ENCODE data around the gene SNRNP25.

Gene SNRNP25

GRCh38 chr16:65745-66144, 12.1 kb downstream of the SNRNP25 start:
- DNase-seq (ENCODE audit: low spot score in 2 of 2) (peak; percentile 85 to 93), ATAC-seq (peak; percentile 88)
- no peak overlapping the region for H3K4me3 Mint-ChIP-seq
- no peaks in the 10 kb centered on the region for H3K9me3 Mint-ChIP-seq
- peaks cover 8% of the 10 kb centered on the region for H3K4me1 Mint-ChIP-seq
- no peaks in the 10 kb centered on the region for H3K36me3 Mint-ChIP-seq
- peak overlapping the region; percentile 54 for H3K27ac Mint-ChIP-seq

- Mint-ChIP-seq H3K9me3 (no peaks in the 10 kb centered on the region), H3K27ac (no peak overlapping the region), H3K4me1 (peaks cover 8% of the 10 kb centered on the region), H3K36me3 (no peaks in the 10 kb centered on the region), H3K4me3 (no peak overlapping the region)
- ATAC-seq (no peak), DNase-seq (ENCODE audit: low spot score in 2 of 2) (no peak)
Measured at GRCh38 chr16:66309-67182, 12.9 kb downstream of the SNRNP25 start.

GRCh38 chr16:67183-67791, 13.7 kb downstream of the SNRNP25 start:
- Mint-ChIP-seq H3K4me1 (peaks cover 8% of the 10 kb centered on the region), H3K9me3 (no peaks in the 10 kb centered on the region), H3K27ac (no peak overlapping the region), H3K4me3 (no peak overlapping the region), H3K36me3 (no peaks in the 10 kb centered on the region)
- ATAC-seq = no peak
- DNase-seq (ENCODE audit: low spot score in 2 of 2) = no peak

GRCh38 chr16:67884-68789, 14.5 kb downstream of the SNRNP25 start:
- H3K4me3 Mint-ChIP-seq = no peak overlapping the region
- no peak for ATAC-seq
- H3K36me3 Mint-ChIP-seq = no peaks in the 10 kb centered on the region
- H3K4me1 Mint-ChIP-seq = peaks cover 14% of the 10 kb centered on the region
- H3K9me3 Mint-ChIP-seq = no peaks in the 10 kb centered on the region
- no peak for DNase-seq (ENCODE audit: low spot score in 2 of 2)
- H3K27ac Mint-ChIP-seq = no peak overlapping the region

- ATAC-seq (no peak), DNase-seq (ENCODE audit: low spot score in 2 of 2) (no peak)
- no peak overlapping the region for H3K4me3 Mint-ChIP-seq
- H3K27ac Mint-ChIP-seq = no peak overlapping the region
- no peaks in the 10 kb centered on the region for H3K9me3 Mint-ChIP-seq
- H3K36me3 Mint-ChIP-seq = no peaks in the 10 kb centered on the region
- peaks cover 16% of the 10 kb centered on the region for H3K4me1 Mint-ChIP-seq
Measured at GRCh38 chr16:69181-69580, 15.6 kb downstream of the SNRNP25 start.

- Mint-ChIP-seq H3K27ac (no peak overlapping the region), H3K4me1 (peaks cover 12% of the 10 kb centered on the region), H3K36me3 (no peaks in the 10 kb centered on the region), H3K4me3 (peak overlapping the region; percentile 42), H3K9me3 (no peaks in the 10 kb centered on the region)
- DNase-seq (ENCODE audit: low spot score in 2 of 2) (no peak), ATAC-seq (no peak)
Measured at GRCh38 chr16:71210-71539, 17.5 kb downstream of the SNRNP25 start.

GRCh38 chr16:71540-72401, 18.1 kb downstream of the SNRNP25 start:
- H3K27ac Mint-ChIP-seq = no peak overlapping the region
- DNase-seq (ENCODE audit: low spot score in 2 of 2) (no peak), ATAC-seq (no peak)
- H3K4me1 Mint-ChIP-seq = peaks cover 18% of the 10 kb centered on the region
- H3K4me3 Mint-ChIP-seq = peak overlapping the region; percentile 42
- H3K9me3 Mint-ChIP-seq = no peaks in the 10 kb centered on the region
- H3K36me3 Mint-ChIP-seq = peaks cover 6% of the 10 kb centered on the region

GRCh38 chr16:72561-73548, 19.2 kb downstream of the SNRNP25 start, which contains the start of gene RHBDF1:
TSS of gene RHBDF1 (minus strand) at chr16:72631. CDS start at chr16:65015, 7,616 bp downstream.
- DNase-seq (ENCODE audit: low spot score in 2 of 2) = no peak

GRCh38 chr16:74051-74746, 20.6 kb downstream of the SNRNP25 start:
- Mint-ChIP-seq H3K27ac (no peak overlapping the region), H3K9me3 (no peaks in the 10 kb centered on the region), H3K36me3 (peaks cover 7% of the 10 kb centered on the region), H3K4me3 (no peak overlapping the region), H3K4me1 (peaks cover 28% of the 10 kb centered on the region)
- no peak for ATAC-seq
- no peak for DNase-seq (ENCODE audit: low spot score in 2 of 2)

More at GRCh38 chr16:72561-73548, 19.2 kb downstream of the SNRNP25 start, which contains the start of gene RHBDF1:
- H3K27ac Mint-ChIP-seq = peak within 1 kb of the TSS; percentile 36
- H3K9me3 Mint-ChIP-seq = no peaks in the 10 kb centered on the region
- peaks cover 6% of the 10 kb centered on the region for H3K36me3 Mint-ChIP-seq
- peak; percentile 54 for ATAC-seq
- peak within 1 kb of the TSS; percentile 59 for H3K4me3 Mint-ChIP-seq
- H3K4me1 Mint-ChIP-seq = peaks cover 21% of the 10 kb centered on the region

GRCh38 chr16:74747-75334, 21.2 kb downstream of the SNRNP25 start:
- Mint-ChIP-seq H3K4me3 (no peak overlapping the region), H3K27ac (no peak overlapping the region), H3K36me3 (peaks cover 13% of the 10 kb centered on the region), H3K9me3 (no peaks in the 10 kb centered on the region), H3K4me1 (peaks cover 35% of the 10 kb centered on the region)
- ATAC-seq = no peak
- DNase-seq (ENCODE audit: low spot score in 2 of 2) = no peak

- ATAC-seq (no peak), DNase-seq (ENCODE audit: low spot score in 2 of 2) (no peak)
- peaks cover 23% of the 10 kb centered on the region for H3K36me3 Mint-ChIP-seq
- peak overlapping the region; percentile 90 for H3K27ac Mint-ChIP-seq
- H3K4me1 Mint-ChIP-seq = peaks cover 37% of the 10 kb centered on the region
- peak overlapping the region; percentile 84 for H3K4me3 Mint-ChIP-seq
- no peaks in the 10 kb centered on the region for H3K9me3 Mint-ChIP-seq
Measured at GRCh38 chr16:75580-76501, 22.2 kb downstream of the SNRNP25 start.
